AG09319 (cell line): ENCODE results near the gene GNB5.

Source experiments
- DNase-seq: peaks from one replicate; pipeline ENCODE4 v3.0.0-alpha.2; 2010; ENCODE audit warnings: low read depth; ENCODE audit errors: extremely low read depth
- TF ChIP-seq, protein P1 (sequence below): IDR thresholded peaks from 2 replicates; pipeline ENCODE4 v1.5.1; 2011; ENCODE audit warnings: low read depth, mild to moderate bottlenecking, inconsistent platforms, low read length, moderate library complexity

GNB5 gene

DNA sequence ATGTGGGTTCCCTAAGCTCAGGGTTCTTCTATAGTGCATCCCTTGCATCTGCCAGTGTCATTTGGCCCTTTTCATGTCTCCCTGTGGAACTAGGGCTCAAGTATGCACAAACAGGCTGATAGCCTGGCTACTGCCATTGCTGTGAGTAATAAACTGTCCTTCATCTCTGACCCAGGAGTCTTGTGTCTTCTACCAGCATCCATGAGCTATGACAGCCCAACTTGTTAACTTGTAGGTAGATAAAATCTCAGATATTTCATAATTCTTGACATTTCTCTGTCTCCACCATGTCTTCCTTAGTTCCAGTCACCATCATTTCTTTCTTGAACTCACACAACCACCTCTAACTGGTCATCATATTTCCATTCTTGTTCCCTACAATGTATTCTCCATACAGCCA lies 59.1 kb downstream of the GNB5 start:
- TF ChIP-seq, protein P1, sequence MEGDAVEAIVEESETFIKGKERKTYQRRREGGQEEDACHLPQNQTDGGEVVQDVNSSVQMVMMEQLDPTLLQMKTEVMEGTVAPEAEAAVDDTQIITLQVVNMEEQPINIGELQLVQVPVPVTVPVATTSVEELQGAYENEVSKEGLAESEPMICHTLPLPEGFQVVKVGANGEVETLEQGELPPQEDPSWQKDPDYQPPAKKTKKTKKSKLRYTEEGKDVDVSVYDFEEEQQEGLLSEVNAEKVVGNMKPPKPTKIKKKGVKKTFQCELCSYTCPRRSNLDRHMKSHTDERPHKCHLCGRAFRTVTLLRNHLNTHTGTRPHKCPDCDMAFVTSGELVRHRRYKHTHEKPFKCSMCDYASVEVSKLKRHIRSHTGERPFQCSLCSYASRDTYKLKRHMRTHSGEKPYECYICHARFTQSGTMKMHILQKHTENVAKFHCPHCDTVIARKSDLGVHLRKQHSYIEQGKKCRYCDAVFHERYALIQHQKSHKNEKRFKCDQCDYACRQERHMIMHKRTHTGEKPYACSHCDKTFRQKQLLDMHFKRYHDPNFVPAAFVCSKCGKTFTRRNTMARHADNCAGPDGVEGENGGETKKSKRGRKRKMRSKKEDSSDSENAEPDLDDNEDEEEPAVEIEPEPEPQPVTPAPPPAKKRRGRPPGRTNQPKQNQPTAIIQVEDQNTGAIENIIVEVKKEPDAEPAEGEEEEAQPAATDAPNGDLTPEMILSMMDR, result no peak
- no peak for DNase-seq

GRCh38 chr15:52128568-52128967 lies 62.6 kb downstream of the GNB5 start:
- DNase-seq, result no peak
- TF ChIP-seq, protein P1, result no peak

- TF ChIP-seq, protein P1, result no peak
- DNase-seq, result no peak
Observed at GRCh38 chr15:52124270-52124880, 66.8 kb downstream of the GNB5 start.

DNA sequence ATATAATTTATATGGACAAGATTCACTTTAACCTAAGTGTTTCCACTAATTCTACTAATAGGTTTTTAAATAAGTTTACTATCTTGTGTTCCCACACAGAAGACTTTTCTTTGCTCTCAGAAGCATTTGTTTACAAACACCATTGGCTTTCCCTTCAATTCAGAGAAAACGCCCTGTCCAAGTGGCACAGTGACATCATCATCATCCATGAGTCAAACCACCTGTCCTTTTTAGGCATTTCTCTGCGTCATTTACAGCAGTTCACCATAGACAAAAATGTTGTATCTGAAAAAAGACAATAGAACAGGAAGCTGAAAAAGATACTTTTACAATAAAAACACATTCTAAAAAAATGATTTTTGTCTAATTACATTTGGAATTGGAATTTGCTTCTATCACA lies 69.3 kb downstream of the GNB5 start:
- TF ChIP-seq, protein P1, result no peak

GRCh38 chr15:52121006-52121405 lies 70.2 kb downstream of the GNB5 start:
- TF ChIP-seq, protein P1, result no peak
- no peak for DNase-seq

More for the DNA sequence above, 69.3 kb downstream of the GNB5 start:
- DNase-seq, result no peak

- DNase-seq, result no peak
- TF ChIP-seq, protein P1, result no peak
Observed at GRCh38 chr15:52120488-52120887, 70.7 kb downstream of the GNB5 start.

GRCh38 chr15:52118969-52119749 lies 72.0 kb downstream of the GNB5 start:
- TF ChIP-seq, protein P1, result no peak
- no peak for DNase-seq
